ENCODE measurements around the gene DRP2.
A peak's percentile ranks its signal among the peaks of the same experiment; 100 is the strongest.
"Not testable (repeated sequence)": the region's sequence is repeated elsewhere in the genome, so short reads cannot be mapped to it uniquely, and the experiment has no call there.

The DRP2 gene

GRCh38 chrX:101265869-101266428 is 46.4 kb downstream of the DRP2 start:
- no peaks in the 10 kb centered on the region for H3K9me3 ChIP-seq (ENCODE audit: control insufficient read depth in 5 of 5, low read length in 5 of 5)
- no peak overlapping the region for H3K4me3 ChIP-seq (ENCODE audit: low read depth in 1 of 5, low read length in 5 of 5)
- H3K27ac ChIP-seq (ENCODE audit: low read depth, low read length) = no peak overlapping the region
- no peaks in the 10 kb centered on the region for H3K36me3 ChIP-seq (ENCODE audit: control insufficient read depth in 5 of 5, insufficient read depth in 5 of 5, low read length in 5 of 5)
- H3K27me3 ChIP-seq (ENCODE audit: control insufficient read depth in 5 of 5, insufficient read depth in 4 of 5, low read length in 5 of 5) = peaks cover 3 to 25% (median 10%) of the 10 kb centered on the region in 5 donors
- no peaks in the 10 kb centered on the region for H3K4me1 ChIP-seq (ENCODE audit: control insufficient read depth in 5 of 5, insufficient read depth in 5 of 5, low read length in 5 of 5)
- H3K9ac ChIP-seq (ENCODE audit: low read length in 5 of 5) = no peak overlapping the region

- Histone ChIP-seq H3K4me3 (ENCODE audit: low read depth in 1 of 5, low read length in 5 of 5) (no peak overlapping the region), H3K36me3 (ENCODE audit: control insufficient read depth in 5 of 5, insufficient read depth in 5 of 5, low read length in 5 of 5) (no peaks in the 10 kb centered on the region), H3K27ac (ENCODE audit: low read depth, low read length) (no peak overlapping the region), H3K9ac (ENCODE audit: low read length in 5 of 5) (no peak overlapping the region), H3K4me1 (ENCODE audit: control insufficient read depth in 5 of 5, insufficient read depth in 5 of 5, low read length in 5 of 5) (no peaks in the 10 kb centered on the region), H3K9me3 (ENCODE audit: control insufficient read depth in 5 of 5, low read length in 5 of 5) (no peaks in the 10 kb centered on the region), H3K27me3 (ENCODE audit: control insufficient read depth in 5 of 5, insufficient read depth in 4 of 5, low read length in 5 of 5) (peaks cover 0 to 2% (median 0%) of the 10 kb centered on the region in 5 donors)
Measured at GRCh38 chrX:101274198-101274597, 54.6 kb downstream of the DRP2 start.

DNA sequence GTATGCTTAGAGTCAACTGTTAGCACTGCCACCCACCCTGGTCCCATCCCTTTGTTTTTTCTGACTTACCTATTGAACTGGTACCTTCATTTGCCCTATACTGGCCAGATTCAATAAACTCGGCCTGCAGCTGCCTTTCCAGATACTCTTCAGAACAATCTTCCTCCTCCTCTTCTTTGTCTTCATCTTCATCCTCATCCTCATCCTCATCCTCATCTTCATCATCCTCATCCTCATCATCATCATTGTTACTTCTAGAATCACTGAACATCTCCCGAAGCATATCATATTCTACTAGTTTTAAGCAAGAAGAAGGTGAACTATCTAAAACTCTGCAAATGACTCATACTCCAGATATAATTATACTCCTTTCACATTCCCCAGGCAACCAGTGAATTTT is 56.7 kb downstream of the DRP2 start:
- H3K9me3 ChIP-seq (ENCODE audit: control insufficient read depth in 5 of 5, low read length in 5 of 5) = no peaks in the 10 kb centered on the region
- no peaks in the 10 kb centered on the region for H3K36me3 ChIP-seq (ENCODE audit: control insufficient read depth in 5 of 5, insufficient read depth in 5 of 5, low read length in 5 of 5)
- no peak overlapping the region for H3K4me3 ChIP-seq (ENCODE audit: low read depth in 1 of 5, low read length in 5 of 5)
- no peak overlapping the region for H3K9ac ChIP-seq (ENCODE audit: low read length in 5 of 5)
- H3K4me1 ChIP-seq (ENCODE audit: control insufficient read depth in 5 of 5, insufficient read depth in 5 of 5, low read length in 5 of 5) = no peaks in the 10 kb centered on the region
- no peak overlapping the region for H3K27ac ChIP-seq (ENCODE audit: low read depth, low read length)
- peaks cover 0 to 2% (median 0%) of the 10 kb centered on the region in 5 donors for H3K27me3 ChIP-seq (ENCODE audit: control insufficient read depth in 5 of 5, insufficient read depth in 4 of 5, low read length in 5 of 5)

- Histone ChIP-seq H3K9me3 (ENCODE audit: control insufficient read depth in 5 of 5, low read length in 5 of 5) (no peaks in the 10 kb centered on the region), H3K36me3 (ENCODE audit: control insufficient read depth in 5 of 5, insufficient read depth in 5 of 5, low read length in 5 of 5) (no peaks in the 10 kb centered on the region), H3K9ac (ENCODE audit: low read length in 5 of 5) (no peak overlapping the region), H3K4me3 (ENCODE audit: low read depth in 1 of 5, low read length in 5 of 5) (no peak overlapping the region), H3K27ac (ENCODE audit: low read depth, low read length) (no peak overlapping the region), H3K27me3 (ENCODE audit: control insufficient read depth in 5 of 5, insufficient read depth in 4 of 5, low read length in 5 of 5) (peaks cover 0 to 8% (median 1%) of the 10 kb centered on the region in 5 donors), H3K4me1 (ENCODE audit: control insufficient read depth in 5 of 5, insufficient read depth in 5 of 5, low read length in 5 of 5) (peaks cover 0 to 6% (median 0%) of the 10 kb centered on the region in 5 donors)
Measured at GRCh38 chrX:101287402-101287801, 67.8 kb downstream of the DRP2 start.

- Histone ChIP-seq H3K27me3 (ENCODE audit: control insufficient read depth in 5 of 5, insufficient read depth in 4 of 5, low read length in 5 of 5) (peaks cover 0 to 11% (median 5%) of the 10 kb centered on the region in 5 donors), H3K4me1 (ENCODE audit: control insufficient read depth in 5 of 5, insufficient read depth in 5 of 5, low read length in 5 of 5) (peaks cover 0 to 6% (median 0%) of the 10 kb centered on the region in 5 donors), H3K27ac (ENCODE audit: low read depth, low read length) (no peak within 1 kb of the TSS), H3K36me3 (ENCODE audit: control insufficient read depth in 5 of 5, insufficient read depth in 5 of 5, low read length in 5 of 5) (no peaks in the 10 kb centered on the region), H3K9ac (ENCODE audit: low read length in 5 of 5) (no peak within 1 kb of the TSS), H3K4me3 (ENCODE audit: low read depth in 1 of 5, low read length in 5 of 5) (peak within 1 kb of the TSS in 3 of 5 donors; percentile 3 to 16 (median 11)), H3K9me3 (ENCODE audit: control insufficient read depth in 5 of 5, low read length in 5 of 5) (no peaks in the 10 kb centered on the region)
Measured at GRCh38 chrX:101290957-101291603, 71.5 kb downstream of the DRP2 start, which contains the start of gene TAF7L. TSS of gene TAF7L (minus strand) at chrX:101291334. CDS start at chrX:101287543, 3,791 bp downstream.

DNA sequence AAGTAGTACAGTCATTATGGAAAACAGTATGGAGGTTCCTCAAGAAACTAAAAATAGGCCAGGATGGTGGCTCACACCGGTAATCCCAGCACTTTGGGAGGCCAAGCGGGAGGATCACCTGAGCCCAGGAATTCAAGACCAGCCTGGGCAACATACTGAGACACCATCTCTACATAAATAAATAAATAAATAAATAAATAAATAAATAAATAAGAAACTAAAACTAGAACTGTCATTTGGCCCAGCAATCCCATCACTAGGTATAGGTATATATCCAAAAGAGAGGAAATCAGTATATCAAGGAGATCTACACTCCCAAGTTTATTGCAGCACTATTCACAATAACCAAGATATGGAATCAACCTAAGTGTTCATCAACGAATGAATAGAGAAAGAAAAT is 76.0 kb downstream of the DRP2 start:
- not testable (repeated sequence) for H3K27ac ChIP-seq (ENCODE audit: low read depth, low read length); H3K4me1 ChIP-seq (ENCODE audit: control insufficient read depth in 5 of 5, insufficient read depth in 5 of 5, low read length in 5 of 5); H3K4me3 ChIP-seq (ENCODE audit: low read depth in 1 of 5, low read length in 5 of 5); H3K9me3 ChIP-seq (ENCODE audit: control insufficient read depth in 5 of 5, low read length in 5 of 5); H3K36me3 ChIP-seq (ENCODE audit: control insufficient read depth in 5 of 5, insufficient read depth in 5 of 5, low read length in 5 of 5); H3K9ac ChIP-seq (ENCODE audit: low read length in 5 of 5)
- peaks cover 0 to 10% (median 5%) of the 10 kb centered on the region in 5 donors for H3K27me3 ChIP-seq (ENCODE audit: control insufficient read depth in 5 of 5, insufficient read depth in 4 of 5, low read length in 5 of 5)

GRCh38 chrX:101303790-101304189 is 84.2 kb downstream of the DRP2 start:
- Histone ChIP-seq H3K9ac (ENCODE audit: low read length in 5 of 5) (no peak overlapping the region), H3K4me1 (ENCODE audit: control insufficient read depth in 5 of 5, insufficient read depth in 5 of 5, low read length in 5 of 5) (no peaks in the 10 kb centered on the region), H3K9me3 (ENCODE audit: control insufficient read depth in 5 of 5, low read length in 5 of 5) (peaks cover 0 to 3% (median 0%) of the 10 kb centered on the region in 5 donors), H3K4me3 (ENCODE audit: low read depth in 1 of 5, low read length in 5 of 5) (no peak overlapping the region), H3K27ac (ENCODE audit: low read depth, low read length) (no peak overlapping the region), H3K36me3 (ENCODE audit: control insufficient read depth in 5 of 5, insufficient read depth in 5 of 5, low read length in 5 of 5) (no peaks in the 10 kb centered on the region), H3K27me3 (ENCODE audit: control insufficient read depth in 5 of 5, insufficient read depth in 4 of 5, low read length in 5 of 5) (peaks cover 0 to 6% (median 5%) of the 10 kb centered on the region in 5 donors)
